Measurements from ENCODE around the gene FAM53A. TPM values are rescaled to one million over a fixed set of nuclear protein-coding genes. Genes with fewer than 3 reads are reported as not detected.

FAM53A gene
- total and polyA plus RNA-seq, 2 of the 13 experiments (the other 11 are each of a cell fraction or from before 2014, with no cell fraction given): 0.48 to 1.1 TPM

- POLR2A ChIA-PET: interaction anchor here (1.4 to 1.7 kb wide), 2 partner anchors 10 to 65 kb away, joined by 4 to 31 read pairs; partner anchors contain the start of genes TACC3 and TMEM129
- no TSS peak for BruUV-seq (replicated peaks)
- 11% methylated on average over 22 of the region's 22 CpGs for WGBS (ENCODE audit: low lambda C conversion rate)
- H3K27ac ChIP-seq (ENCODE audit: extremely low read length, insufficient read depth, low read length): peak overlapping the region; percentile 99
- ATAC-seq (no peak), FAIRE-seq (no peak), DNase-seq (ENCODE audit: low spot score) (no peak)
- H3K4me2 ChIP-seq (ENCODE audit: low read depth, low read length): peak overlapping the region; percentile 99
- TF ChIP-seq SP5 (CRISPR knock-in tag; IDR thresholded peaks at IDR 0.05; ENCODE audit: borderline replicate concordance, low read depth) (no peak), ZNF792 (CRISPR knock-in tag; IDR thresholded peaks at IDR 0.05) (no peak), ZNF574 (CRISPR knock-in tag; IDR thresholded peaks at IDR 0.05) (0 out of 2 replicates have a peak, but pooled peaks have one; percentile 8), ZNF224 (CRISPR knock-in tag; IDR thresholded peaks at IDR 0.05) (0 out of 2 replicates have a peak, but pooled peaks have one; percentile 21), ZNF510 (CRISPR knock-in tag; IDR thresholded peaks at IDR 0.05; ENCODE audit: low read depth) (0 out of 2 replicates have a peak, but pooled peaks have one; percentile 39), MAX (IDR thresholded peaks at IDR 0.05) (peak; percentile 52), NFKB2 (CRISPR knock-in tag; IDR thresholded peaks at IDR 0.05; ENCODE audit: borderline replicate concordance) (0 out of 2 replicates have a peak, but pooled peaks have one; percentile 8)
- no peak overlapping the region for H2AFZ ChIP-seq (ENCODE audit: low read length)
- peaks cover 6% of the 10 kb centered on the region; the same call in 1 of the 2 replicates for H4K20me1 ChIP-seq (ENCODE audit: insufficient read depth, low read length)
- peak overlapping the region; percentile 87 to 95 (median 91) for H3K4me3 ChIP-seq (replicated peaks in 1 of 3; ENCODE audit: insufficient read depth in 1 of 3, low read depth in 2 of 3, low read length in 3 of 3)
- CTCF ChIA-PET (ENCODE audit: low intra/inter-chr PET ratio, low total read pairs): interaction anchor here (1.6 kb wide), 1 partner anchor 18 kb away, joined by 3 read pairs; no protein-coding TSS in a partner anchor
- in situ Hi-C loops (cut with HindIII; ENCODE audit: extremely low pct_ligation_motif_present, low pct_unique_long_range_greater_than_20kb) (no loop called here), intact Hi-C loops (cut with micrococcal nuclease; ENCODE audit: unreplicated experiment) (no loop called here)
- peak overlapping the region; percentile 98 for H3K9ac ChIP-seq (ENCODE audit: insufficient read depth, low read depth, low read length)
- no peaks in the 10 kb centered on the region for H3K27me3 ChIP-seq (ENCODE audit: control insufficient read depth in 1 of 2, insufficient read depth in 2 of 2, low read length in 2 of 2)
- H3K9me3 ChIP-seq (ENCODE audit: low read length): no peaks in the 10 kb centered on the region
- peaks cover 3 to 5% of the 10 kb centered on the region in 2 experiments; a peak in 4 of 5 replicates for H3K36me3 ChIP-seq (replicated peaks in 1 of 2; ENCODE audit: control insufficient read depth in 1 of 2, insufficient read depth in 2 of 2, low read length in 2 of 2)
- peaks cover 62% of the 10 kb centered on the region for H3K79me2 ChIP-seq (ENCODE audit: insufficient read depth, low read length)
- H3K4me1 ChIP-seq (ENCODE audit: insufficient read depth, low read length): peaks cover 59% of the 10 kb centered on the region
These were observed 27.0 kb upstream of the FAM53A start for GRCh38 chr4:1711055-1711570.

All from HepG2 (cell line).